Memory B cell (primary cell): ENCODE data around the gene MIPOL1.
"Not testable (repeated sequence)": the region's sequence is repeated elsewhere in the genome, so short reads cannot be mapped to it uniquely, and the experiment has no call there.

ENCODE experiments used
- ATAC-seq: fragments of 150-1000 bp; cut with Tn5 transposase; 2 replicates; pipeline ENCODE4 v1.10.0; 2021; ENCODE audit warnings: low read depth, mild to moderate bottlenecking, moderate library complexity
- DNase-seq, 2 donors: peaks; one replicate each; pipeline ENCODE4 v3.0.0; 2022; ENCODE audit warnings: low spot score in 2 of 2
- H3K27ac Mint-ChIP-seq: one replicate; pipeline ENCODE4 v1.8.0; 2022; ENCODE audit warnings: mild to moderate bottlenecking, moderate library complexity, mixed read lengths
- H3K27me3 Mint-ChIP-seq: one replicate; pipeline ENCODE4 v1.8.0; 2022; ENCODE audit warnings: mixed read lengths
- H3K36me3 Mint-ChIP-seq: one replicate; pipeline ENCODE4 v1.8.0; 2022; ENCODE audit warnings: mild to moderate bottlenecking, mixed read lengths
- H3K4me1 Mint-ChIP-seq: one replicate; pipeline ENCODE4 v1.8.0; 2022; ENCODE audit warnings: mixed read lengths
- H3K4me3 Mint-ChIP-seq: one replicate; pipeline ENCODE4 v1.8.0; 2022; ENCODE audit warnings: mild to moderate bottlenecking, moderate library complexity, mixed read lengths
- H3K9me3 Mint-ChIP-seq: one replicate; pipeline ENCODE4 v1.8.0; 2022; ENCODE audit warnings: mixed read lengths

The MIPOL1 gene

DNA sequence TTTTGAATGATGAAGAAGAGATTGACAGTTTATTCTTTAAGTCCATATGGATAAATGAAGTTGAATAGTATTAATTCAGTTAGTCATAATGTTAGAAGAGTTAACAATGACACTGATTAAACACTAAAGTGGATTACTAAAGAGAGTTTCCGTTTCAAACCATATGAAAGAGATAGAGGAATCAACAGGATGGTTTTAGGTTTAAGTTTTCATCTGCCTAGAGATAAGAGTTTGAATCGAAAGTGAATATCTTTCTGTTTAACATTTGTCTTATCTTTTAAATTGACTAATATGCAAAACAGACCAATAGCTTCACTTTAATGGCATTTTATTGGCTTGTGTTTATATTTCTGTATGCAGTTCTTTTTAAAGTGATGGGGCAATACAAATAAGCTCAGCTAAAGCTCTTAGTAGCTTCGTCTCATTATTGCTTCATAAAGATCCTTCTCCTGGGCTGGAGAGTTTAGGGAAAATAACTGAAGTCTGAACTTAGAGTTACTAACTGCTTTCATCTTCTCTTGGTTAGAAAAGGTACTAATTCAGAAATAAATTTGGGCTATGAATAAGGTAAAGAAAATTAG is 66.0 kb downstream of the MIPOL1 start:
- Mint-ChIP-seq H3K27ac (no peak overlapping the region), H3K9me3 (peaks cover 1% of the 10 kb centered on the region), H3K27me3 (no peaks in the 10 kb centered on the region), H3K4me1 (no peaks in the 10 kb centered on the region), H3K36me3 (no peaks in the 10 kb centered on the region), H3K4me3 (no peak overlapping the region)
- ATAC-seq (no peak), DNase-seq (no peak)

- DNase-seq (no peak), ATAC-seq (no peak)
- no peaks in the 10 kb centered on the region for H3K4me1 Mint-ChIP-seq
- H3K27me3 Mint-ChIP-seq: no peaks in the 10 kb centered on the region
- no peaks in the 10 kb centered on the region for H3K36me3 Mint-ChIP-seq
- no peak overlapping the region for H3K27ac Mint-ChIP-seq
- no peak overlapping the region for H3K4me3 Mint-ChIP-seq
- peaks cover 3% of the 10 kb centered on the region for H3K9me3 Mint-ChIP-seq
Measured at GRCh38 chr14:37268788-37269187, 71.1 kb downstream of the MIPOL1 start.

GRCh38 chr14:37270629-37271028 is 72.9 kb downstream of the MIPOL1 start:
- H3K9me3 Mint-ChIP-seq: peaks cover 2% of the 10 kb centered on the region
- H3K36me3 Mint-ChIP-seq: no peaks in the 10 kb centered on the region
- no peak overlapping the region for H3K27ac Mint-ChIP-seq
- H3K4me1 Mint-ChIP-seq: no peaks in the 10 kb centered on the region
- H3K27me3 Mint-ChIP-seq: no peaks in the 10 kb centered on the region
- ATAC-seq (no peak), DNase-seq (no peak)
- no peak overlapping the region for H3K4me3 Mint-ChIP-seq

DNA sequence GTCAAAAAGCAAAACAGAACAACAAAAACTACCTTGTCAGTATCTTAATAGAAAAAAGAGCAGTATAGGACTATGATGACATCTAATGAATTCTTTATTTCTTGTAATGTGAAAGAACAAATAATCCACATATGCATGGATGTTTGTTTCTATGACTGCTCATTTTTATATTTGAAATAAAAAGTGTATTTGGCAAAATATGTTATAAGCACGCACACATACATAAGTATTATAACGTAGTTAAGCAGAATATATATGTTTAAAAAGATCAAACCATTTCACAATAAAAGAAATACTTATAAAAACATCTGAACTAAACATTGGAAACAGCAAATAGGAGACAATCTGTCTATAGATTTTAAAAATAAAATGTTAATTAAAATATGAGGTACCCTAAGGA is 74.8 kb downstream of the MIPOL1 start:
- Mint-ChIP-seq H3K9me3 (peaks cover 2% of the 10 kb centered on the region), H3K27me3 (no peaks in the 10 kb centered on the region), H3K4me3 (no peak overlapping the region)

GRCh38 chr14:37274652-37275051 is 76.9 kb downstream of the MIPOL1 start:
- no peak for ATAC-seq
- Mint-ChIP-seq H3K36me3 (no peaks in the 10 kb centered on the region), H3K27me3 (no peaks in the 10 kb centered on the region), H3K4me1 (no peaks in the 10 kb centered on the region), H3K4me3 (no peak overlapping the region), H3K9me3 (no peaks in the 10 kb centered on the region), H3K27ac (no peak overlapping the region)
- DNase-seq: no peak

More for the DNA sequence above, 74.8 kb downstream of the MIPOL1 start:
- H3K27ac Mint-ChIP-seq: no peak overlapping the region
- ATAC-seq: no peak
- no peak for DNase-seq
- no peaks in the 10 kb centered on the region for H3K4me1 Mint-ChIP-seq
- H3K36me3 Mint-ChIP-seq: no peaks in the 10 kb centered on the region

DNA sequence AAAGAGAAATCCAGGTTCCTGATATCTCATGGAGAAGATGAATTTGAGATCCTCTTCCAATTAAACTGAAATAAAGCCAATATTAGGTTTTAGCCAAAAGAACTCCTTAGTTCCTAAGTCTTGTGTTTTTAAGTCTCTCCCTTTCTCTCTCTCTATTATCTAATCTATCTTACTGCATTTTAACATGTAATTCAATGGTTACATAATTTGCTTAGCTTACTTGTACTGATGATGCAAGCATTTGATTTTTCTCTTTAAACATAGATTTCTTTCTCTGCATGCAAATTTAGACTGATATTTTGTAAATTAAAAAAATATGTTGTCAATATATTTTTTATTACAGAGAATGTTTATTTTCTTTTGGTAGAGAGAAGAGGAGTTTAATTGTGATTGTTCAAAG is 78.2 kb downstream of the MIPOL1 start:
- H3K4me1 Mint-ChIP-seq: no peaks in the 10 kb centered on the region
- no peak for ATAC-seq
- DNase-seq: no peak
- H3K27me3 Mint-ChIP-seq: no peaks in the 10 kb centered on the region
- no peaks in the 10 kb centered on the region for H3K36me3 Mint-ChIP-seq
- no peak overlapping the region for H3K27ac Mint-ChIP-seq
- H3K4me3 Mint-ChIP-seq: no peak overlapping the region
- no peaks in the 10 kb centered on the region for H3K9me3 Mint-ChIP-seq

- no peak overlapping the region for H3K27ac Mint-ChIP-seq
Measured at GRCh38 chr14:37278636-37279538, 81.2 kb downstream of the MIPOL1 start.

GRCh38 chr14:37279818-37280217 is 82.1 kb downstream of the MIPOL1 start:
- ATAC-seq (no peak), DNase-seq (no peak)
- Mint-ChIP-seq H3K9me3 (peaks cover 2% of the 10 kb centered on the region), H3K27me3 (no peaks in the 10 kb centered on the region), H3K27ac (no peak overlapping the region), H3K4me3 (no peak overlapping the region), H3K36me3 (no peaks in the 10 kb centered on the region), H3K4me1 (no peaks in the 10 kb centered on the region)

More at GRCh38 chr14:37278636-37279538, 81.2 kb downstream of the MIPOL1 start:
- no peaks in the 10 kb centered on the region for H3K4me1 Mint-ChIP-seq
- no peak overlapping the region for H3K4me3 Mint-ChIP-seq
- H3K9me3 Mint-ChIP-seq: no peaks in the 10 kb centered on the region
- H3K27me3 Mint-ChIP-seq: no peaks in the 10 kb centered on the region
- DNase-seq (no peak), ATAC-seq (no peak)
- no peaks in the 10 kb centered on the region for H3K36me3 Mint-ChIP-seq

DNA sequence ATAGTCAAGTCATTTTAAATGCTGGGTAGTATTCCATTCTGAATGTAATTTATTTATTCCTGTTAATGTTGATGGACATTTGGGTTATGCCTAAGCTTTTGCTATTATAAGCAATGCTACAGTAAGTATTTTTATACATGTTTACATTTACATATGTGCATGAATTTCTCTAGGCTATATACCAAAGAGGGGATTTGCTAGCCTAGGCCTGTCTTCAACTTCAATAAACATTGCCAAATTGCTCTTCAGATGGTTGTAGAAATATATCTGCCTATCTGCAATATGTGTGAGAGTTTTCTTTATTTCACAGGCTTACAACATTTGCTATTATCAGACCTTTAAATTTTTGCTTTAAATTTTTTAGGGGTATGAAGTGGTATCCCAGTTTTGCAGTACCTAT is 87.0 kb downstream of the MIPOL1 start:
- Mint-ChIP-seq H3K36me3 (no peaks in the 10 kb centered on the region), H3K27me3 (no peaks in the 10 kb centered on the region), H3K4me3 (no peak overlapping the region), H3K27ac (no peak overlapping the region), H3K9me3 (peaks cover 3% of the 10 kb centered on the region), H3K4me1 (no peaks in the 10 kb centered on the region)
- ATAC-seq (no peak), DNase-seq (no peak)

GRCh38 chr14:37285220-37285619 is 87.5 kb downstream of the MIPOL1 start:
- H3K4me1 Mint-ChIP-seq: no peaks in the 10 kb centered on the region
- H3K27me3 Mint-ChIP-seq: no peaks in the 10 kb centered on the region
- no peak overlapping the region for H3K4me3 Mint-ChIP-seq
- no peaks in the 10 kb centered on the region for H3K36me3 Mint-ChIP-seq
- DNase-seq: no peak
- no peak overlapping the region for H3K27ac Mint-ChIP-seq
- peaks cover 3% of the 10 kb centered on the region for H3K9me3 Mint-ChIP-seq
- ATAC-seq: no peak

DNA sequence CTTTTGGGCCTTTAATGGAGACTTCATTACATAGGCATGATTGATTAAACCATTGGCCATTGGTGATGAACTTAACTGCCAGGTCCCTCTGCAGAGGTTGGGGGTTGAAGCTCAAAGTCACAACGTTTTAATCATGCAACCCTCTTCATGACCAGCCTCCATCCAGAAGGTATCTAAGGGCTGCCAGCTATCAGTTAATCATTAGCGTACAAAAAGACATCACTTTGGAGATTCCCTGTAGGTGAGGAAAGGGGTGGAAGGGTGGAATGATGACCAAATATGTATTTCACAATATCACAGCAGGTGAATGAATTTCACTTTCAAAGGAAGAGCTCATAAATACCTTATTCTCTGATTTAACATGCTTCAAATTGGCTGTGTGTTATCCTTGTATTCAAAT is 92.0 kb downstream of the MIPOL1 start:
- ATAC-seq: no peak
- Mint-ChIP-seq H3K4me3 (no peak overlapping the region), H3K9me3 (peaks cover 4% of the 10 kb centered on the region), H3K36me3 (no peaks in the 10 kb centered on the region), H3K27me3 (no peaks in the 10 kb centered on the region), H3K27ac (no peak overlapping the region), H3K4me1 (no peaks in the 10 kb centered on the region)
- DNase-seq: no peak

- H3K9me3 Mint-ChIP-seq, DNase-seq, H3K27ac Mint-ChIP-seq, H3K4me1 Mint-ChIP-seq, H3K36me3 Mint-ChIP-seq, H3K4me3 Mint-ChIP-seq, H3K27me3 Mint-ChIP-seq, ATAC-seq: not testable (repeated sequence)
Measured at GRCh38 chr14:37295262-37295661, 97.5 kb downstream of the MIPOL1 start.

- H3K4me1 Mint-ChIP-seq: no peaks in the 10 kb centered on the region
- no peaks in the 10 kb centered on the region for H3K27me3 Mint-ChIP-seq
- no peak for DNase-seq
- H3K4me3 Mint-ChIP-seq: no peak overlapping the region
- ATAC-seq: no peak
- no peak overlapping the region for H3K27ac Mint-ChIP-seq
- H3K36me3 Mint-ChIP-seq: no peaks in the 10 kb centered on the region
- H3K9me3 Mint-ChIP-seq: peaks cover 9% of the 10 kb centered on the region
Measured at GRCh38 chr14:37311252-37311651, 113.5 kb downstream of the MIPOL1 start.

GRCh38 chr14:37318938-37319337 is 121.2 kb downstream of the MIPOL1 start:
- no peak overlapping the region for H3K4me3 Mint-ChIP-seq
- no peaks in the 10 kb centered on the region for H3K27me3 Mint-ChIP-seq
- no peak overlapping the region for H3K27ac Mint-ChIP-seq
- no peaks in the 10 kb centered on the region for H3K36me3 Mint-ChIP-seq
- DNase-seq (no peak), ATAC-seq (no peak)
- H3K9me3 Mint-ChIP-seq: peaks cover 6% of the 10 kb centered on the region
- H3K4me1 Mint-ChIP-seq: no peaks in the 10 kb centered on the region

DNA sequence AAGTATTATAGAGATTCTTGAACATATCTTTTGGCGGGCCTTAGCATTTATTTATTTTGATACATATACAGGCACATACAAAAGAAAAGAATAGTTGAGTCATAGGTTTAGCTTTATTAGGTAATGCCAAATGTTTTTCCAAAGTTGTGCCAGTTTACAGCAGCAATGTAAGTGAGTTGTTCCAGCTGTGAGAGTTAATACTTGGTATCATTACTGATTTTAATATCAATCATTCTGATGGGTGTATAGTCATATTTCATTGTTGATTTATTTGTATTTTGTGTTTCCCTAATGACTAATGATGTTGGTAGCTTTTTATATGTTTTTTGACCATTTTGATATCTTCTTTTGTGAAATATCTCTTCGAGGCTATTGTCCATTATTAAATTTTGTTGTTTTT is 122.4 kb downstream of the MIPOL1 start:
- Mint-ChIP-seq H3K9me3 (peaks cover 6% of the 10 kb centered on the region), H3K36me3 (no peaks in the 10 kb centered on the region), H3K4me1 (no peaks in the 10 kb centered on the region), H3K4me3 (no peak overlapping the region), H3K27me3 (no peaks in the 10 kb centered on the region), H3K27ac (no peak overlapping the region)
- DNase-seq: no peak
- no peak for ATAC-seq
